Frontal cortex (tissue), 4 donors: ENCODE data around the gene TESK2. TPM values are rescaled to one million over a fixed set of nuclear protein-coding genes. Genes with fewer than 3 reads are reported as not detected.

ENCODE experiments used
- DNase-seq, 2 donors: peaks; one replicate each; pipeline ENCODE4 v3.0.0; 2012; ENCODE audit warnings: low spot score in 2 of 2
- FAIRE-seq: peaks from 2 replicates; lab custom pipeline; 2012; peaks lifted over from hg19 to GRCh38; lab: Jason Lieb, UNC
- total RNA-seq: library from RNA; depleted of rRNA; stranded (reverse); fragments of >200 nt; gene quantifications from one replicate; pipeline ENCODE4 v1.2.3, GENCODE V29; 2014
- donor health status: control.
- donor health status: control.
- donor health status: control.

Gene TESK2
- total RNA-seq, 1 donor from 2014 or later: 0.82 TPM

DNA sequence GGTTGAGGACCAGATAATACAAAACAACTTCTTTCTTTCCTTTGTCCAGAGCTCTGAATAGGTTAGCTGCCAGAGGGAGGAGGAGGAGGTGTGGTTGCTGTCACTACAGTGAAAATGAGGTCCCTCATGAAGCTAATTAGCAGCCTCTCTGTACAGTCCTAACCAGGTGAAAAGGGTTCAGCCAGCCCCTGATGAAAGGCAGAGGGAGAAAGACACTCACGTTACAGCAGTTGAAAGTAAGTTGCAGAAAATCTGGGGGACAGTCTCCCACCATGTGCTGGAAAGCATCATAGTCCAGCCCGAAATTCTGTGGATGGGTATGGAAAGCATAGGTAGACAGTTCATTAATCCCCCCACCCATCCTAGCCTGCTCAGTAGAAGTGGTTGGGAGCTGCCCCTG, 144.5 kb downstream of the TESK2 start:
- no peak for FAIRE-seq
- DNase-seq: no peak

DNA sequence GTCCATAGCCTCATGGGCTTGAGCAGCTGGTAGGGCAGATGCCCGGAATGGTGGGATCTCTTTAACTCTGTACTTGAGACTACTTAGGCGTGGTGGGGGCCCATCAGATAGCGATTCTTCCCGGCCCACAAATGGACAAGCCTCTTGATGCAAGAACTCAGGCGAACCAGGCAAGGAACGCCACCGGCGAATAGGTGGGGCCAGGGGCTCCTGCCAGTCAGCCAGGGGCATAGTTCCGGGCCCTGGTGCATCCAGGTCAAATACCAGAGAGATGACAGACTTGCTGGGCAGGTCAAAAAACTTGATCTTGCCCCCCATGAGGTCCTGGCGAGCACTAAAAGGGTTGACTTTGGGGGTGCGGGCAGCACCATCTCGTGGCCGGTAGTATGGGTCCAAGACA, 145.9 kb downstream of the TESK2 start:
- FAIRE-seq (no peak), DNase-seq (no peak)

DNA sequence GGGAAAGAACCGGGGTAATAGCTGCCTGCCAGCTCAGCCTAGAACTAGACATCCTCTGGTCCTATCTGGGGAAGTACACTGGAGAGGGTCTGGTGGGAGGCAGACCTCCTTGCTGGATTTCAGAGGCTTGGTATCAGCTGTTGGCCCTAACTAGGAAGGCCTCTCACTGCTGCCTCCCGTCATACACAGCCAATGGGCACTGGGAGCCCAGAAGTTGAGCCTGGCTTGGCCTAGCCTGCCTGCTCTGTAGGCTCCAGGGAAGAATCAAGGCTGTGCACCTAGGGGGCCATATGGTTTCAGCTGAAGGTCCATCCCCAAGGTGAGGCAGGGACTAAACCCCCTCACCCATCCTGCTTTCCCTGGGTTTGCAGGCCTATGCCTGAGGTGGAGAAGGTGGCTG, 146.5 kb downstream of the TESK2 start:
- FAIRE-seq (no peak), DNase-seq (no peak)

DNA sequence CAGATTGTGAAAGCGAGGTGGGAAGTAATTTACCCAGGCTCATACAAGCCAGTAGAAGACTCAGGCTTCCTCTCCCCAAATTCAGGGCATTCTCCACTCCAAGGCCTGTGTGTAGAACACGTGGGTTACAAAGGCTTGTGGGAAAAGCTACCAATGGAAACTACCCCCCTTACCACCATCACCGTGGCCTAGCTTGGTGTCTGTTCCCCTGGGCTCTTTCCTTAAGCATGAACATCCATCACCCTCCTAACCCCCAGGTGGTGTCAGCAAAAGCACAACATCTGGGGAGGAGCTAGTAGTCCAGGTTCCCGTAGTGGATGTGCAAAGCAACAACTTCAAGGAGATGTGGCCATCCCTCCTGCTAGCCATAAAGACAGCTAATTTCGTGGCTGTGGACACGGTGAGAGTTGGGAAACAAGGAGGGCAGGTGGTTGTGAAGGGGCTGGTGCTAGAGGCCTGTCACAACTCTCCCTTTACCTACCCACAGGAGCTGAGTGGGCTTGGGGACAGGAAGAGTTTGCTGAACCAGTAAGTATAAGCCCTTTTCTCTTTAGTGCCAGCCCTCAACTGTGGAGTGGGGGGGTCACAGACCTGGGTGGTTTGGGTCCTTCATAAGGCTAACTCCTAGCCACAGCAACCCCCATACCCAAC, 150.0 kb downstream of the TESK2 start:
- FAIRE-seq (no peak), DNase-seq (no peak)

DNA sequence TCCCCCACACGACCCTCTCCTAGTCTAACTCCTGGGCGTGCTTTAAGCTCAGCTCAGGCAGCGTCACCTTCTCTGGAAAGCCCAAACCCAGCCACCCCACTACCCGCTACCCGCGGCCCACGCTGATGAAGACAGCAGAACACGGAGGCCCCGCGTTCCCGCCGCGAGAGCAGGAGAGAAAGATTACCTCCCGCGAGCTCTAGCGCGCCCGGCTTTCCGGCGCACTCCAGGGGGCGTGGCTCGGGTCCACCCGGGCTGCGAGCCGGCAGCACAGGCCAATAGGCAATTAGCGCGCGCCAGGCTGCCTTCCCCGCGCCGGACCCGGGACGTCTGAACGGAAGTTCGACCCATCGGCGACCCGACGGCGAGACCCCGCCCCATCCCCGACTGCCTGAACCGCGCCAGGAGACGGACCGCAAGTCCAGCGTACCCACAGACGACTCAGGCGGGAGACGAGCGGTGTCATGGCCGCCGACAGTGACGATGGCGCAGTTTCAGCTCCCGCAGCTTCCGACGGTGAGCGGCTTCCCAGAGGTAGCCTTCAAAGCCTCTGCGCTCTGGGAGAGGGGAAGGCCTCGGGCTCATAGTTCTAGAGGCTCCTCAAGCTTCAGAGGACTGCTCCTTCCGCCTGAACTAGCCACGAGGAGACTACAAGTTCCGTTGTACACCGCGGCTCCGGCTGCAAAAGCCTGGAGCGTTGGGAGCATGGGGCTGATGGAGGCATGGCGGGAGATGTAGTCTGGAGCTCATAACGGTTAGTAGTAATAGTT, 151.0 kb downstream of the TESK2 start, which contains the start of the genes MUTYH and TOE1:
TSS of gene MUTYH (minus strand) at position 652 of the 770 bp plus-strand sequence. CDS start 5,935 bp downstream, outside the sequence.
TSS of gene TOE1 (plus strand) at position 382 of the 770 bp plus-strand sequence. CDS start at position 465, 83 bp downstream.
- FAIRE-seq (no peak), DNase-seq (peak; percentile 75 to 87)

DNA sequence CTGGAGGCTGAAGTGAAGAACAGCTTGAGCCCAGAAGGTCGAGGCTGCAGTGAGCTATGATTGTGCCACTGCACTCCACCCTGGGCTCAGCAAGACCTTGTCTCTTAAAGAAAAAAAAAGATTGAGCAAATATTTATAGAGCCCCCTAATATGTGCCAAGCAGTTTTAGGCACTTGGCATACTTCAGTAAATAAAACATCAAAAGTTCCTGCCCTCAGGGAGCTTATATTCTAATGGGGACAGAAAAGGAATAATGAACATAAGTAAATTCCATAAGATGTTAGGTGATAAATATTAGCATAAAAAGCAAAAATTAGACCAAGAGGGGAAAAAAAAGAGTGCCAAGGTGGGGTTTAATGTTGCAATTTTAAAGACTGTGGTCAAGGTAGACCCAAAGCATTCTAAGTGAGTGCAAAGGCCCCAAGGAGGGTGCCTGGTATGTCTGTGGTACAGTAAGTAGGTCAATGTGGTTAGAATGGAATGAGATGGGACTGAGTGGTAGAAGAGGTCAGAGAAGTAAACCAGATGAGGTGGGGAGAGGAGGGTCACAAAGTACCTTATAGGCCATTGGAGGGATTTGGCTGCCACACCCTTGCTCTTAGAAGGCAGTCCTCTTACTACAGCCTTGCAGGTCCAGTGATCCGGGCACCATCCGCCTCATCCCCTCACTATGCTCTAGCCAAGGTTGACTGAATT, 153.2 kb downstream of the TESK2 start:
- no peak for FAIRE-seq
- no peak for DNase-seq

DNA sequence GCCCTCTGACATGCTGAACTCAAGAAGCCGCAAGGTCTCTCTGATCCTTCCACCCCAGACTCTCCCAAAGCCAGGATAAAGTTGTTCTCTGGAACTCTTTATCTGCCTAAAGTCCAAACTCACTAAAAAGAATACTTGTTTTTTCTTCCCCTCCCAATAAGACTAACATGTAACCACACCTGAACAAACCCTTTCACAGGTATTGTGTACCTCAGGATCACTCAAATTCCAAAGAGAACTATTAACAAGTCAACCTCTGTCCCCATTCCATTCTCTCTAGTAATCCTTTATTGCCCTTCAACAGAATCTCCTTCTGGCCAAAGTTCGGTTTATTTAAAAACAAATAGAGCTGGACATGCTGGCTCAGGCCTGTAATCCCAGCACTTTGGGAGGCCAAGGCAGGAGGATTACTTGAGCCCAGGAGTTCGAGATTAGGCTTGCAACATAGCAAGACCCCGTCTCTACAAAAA, 155.1 kb downstream of the TESK2 start:
- FAIRE-seq (no peak), DNase-seq (no peak)

DNA sequence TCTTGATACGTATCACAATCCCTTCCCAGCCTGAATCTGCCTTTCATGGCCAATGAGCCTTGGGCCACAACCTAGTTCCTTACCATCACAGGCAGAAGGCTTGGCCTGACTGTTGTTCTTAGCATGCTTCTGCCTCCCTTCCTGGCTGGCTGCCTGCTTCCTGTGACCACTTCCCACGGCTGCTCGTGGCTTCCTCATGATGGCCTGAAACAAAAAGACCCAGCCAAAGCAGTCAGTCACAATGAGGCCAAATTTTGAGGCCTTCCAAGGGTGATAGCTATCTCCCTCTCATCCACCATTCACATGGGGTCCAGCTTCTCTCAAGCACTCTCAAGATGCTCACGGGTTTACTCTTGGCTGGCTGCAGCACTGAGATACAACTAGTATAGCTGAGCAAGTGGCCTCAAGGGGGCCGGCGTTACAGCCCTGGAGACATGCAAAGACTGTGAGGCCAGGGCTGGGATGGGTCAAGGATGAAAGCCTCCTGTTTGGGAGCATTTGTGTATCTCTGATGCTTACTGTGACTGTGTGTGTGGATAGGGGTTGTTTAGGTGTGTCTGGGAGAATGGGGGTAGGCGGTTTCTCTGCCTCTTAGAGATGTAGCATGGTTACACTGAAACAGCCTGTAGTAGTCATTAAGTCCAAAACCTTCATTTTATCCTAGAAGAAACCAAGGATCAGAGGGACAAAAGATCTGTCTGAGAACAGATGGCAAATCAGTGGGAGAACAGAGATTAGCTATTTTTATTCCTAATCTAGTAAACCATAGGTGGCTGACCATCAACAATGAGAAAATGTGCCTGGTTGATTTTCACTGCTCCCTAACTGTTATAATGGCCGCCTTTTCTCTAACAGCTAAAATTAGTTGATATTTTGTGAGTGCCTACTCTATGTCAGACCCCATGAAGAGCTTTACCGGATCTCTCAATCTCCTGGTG, 156.4 kb downstream of the TESK2 start:
- FAIRE-seq: no peak

DNA sequence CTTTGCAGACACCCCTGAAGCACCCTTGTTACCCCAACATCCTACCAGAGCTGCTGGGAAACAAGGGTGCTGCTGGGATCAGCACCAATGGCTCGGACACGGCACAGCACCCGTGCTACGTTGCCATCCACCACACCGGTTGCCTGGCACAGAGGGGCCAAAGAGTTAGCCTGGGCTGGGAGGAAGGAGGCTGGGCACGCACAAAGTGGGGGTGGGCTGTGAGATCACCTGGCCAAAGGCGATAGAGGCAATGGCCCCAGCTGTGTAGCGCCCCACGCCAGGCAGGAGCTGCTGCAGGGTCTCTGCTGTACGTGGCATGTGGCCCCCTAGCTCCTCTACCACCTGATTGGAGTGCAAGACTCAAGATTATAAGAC, 158.6 kb downstream of the TESK2 start:
- DNase-seq (no peak), FAIRE-seq (no peak)

More for the DNA sequence above, 156.4 kb downstream of the TESK2 start:
- no peak for DNase-seq

DNA sequence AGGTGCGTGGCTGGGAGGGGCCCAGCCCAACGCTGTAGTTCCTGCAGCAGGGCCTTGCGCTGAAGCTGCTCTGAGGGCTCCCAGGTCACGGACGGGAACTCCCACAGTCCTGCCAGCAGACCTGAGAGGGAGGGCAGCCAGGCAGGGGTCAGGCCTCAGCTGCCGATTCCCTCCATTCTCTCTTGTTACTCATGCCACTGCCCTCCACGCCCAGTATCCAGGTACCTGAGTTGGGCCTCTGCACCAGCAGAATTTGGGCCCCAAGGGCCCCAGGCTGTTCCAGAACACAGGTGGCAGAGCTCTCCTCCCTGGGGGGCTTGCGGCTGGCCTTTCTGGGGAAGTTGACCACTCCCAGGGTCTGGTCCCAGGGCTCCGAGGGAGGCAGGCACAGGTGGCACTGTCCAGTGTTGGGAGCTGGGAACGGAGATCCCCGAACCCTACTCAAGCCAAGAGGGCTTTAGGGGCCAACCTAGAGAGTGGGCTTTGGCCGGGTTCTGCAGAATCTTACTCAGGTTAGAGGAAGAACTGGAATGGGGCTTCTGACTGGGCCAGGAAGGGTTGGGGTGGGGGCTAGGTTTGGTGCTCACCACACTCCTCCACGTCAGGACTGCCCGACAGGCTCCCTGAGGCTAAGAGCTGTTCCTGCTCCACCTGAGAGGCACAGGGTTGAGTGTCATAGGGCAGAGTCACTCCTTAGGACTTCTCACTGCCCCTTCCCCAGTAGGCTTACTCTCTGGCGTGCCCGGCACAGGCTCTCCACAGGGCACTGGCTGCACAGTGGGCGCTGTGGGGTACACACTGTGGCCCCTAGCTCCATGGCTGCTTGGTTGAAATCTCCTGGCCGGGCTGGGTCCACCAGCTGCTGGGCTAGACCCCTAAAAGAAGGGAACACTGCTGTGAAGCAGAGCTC, 159.3 kb downstream of the TESK2 start:
- DNase-seq (no peak), FAIRE-seq (no peak)

DNA sequence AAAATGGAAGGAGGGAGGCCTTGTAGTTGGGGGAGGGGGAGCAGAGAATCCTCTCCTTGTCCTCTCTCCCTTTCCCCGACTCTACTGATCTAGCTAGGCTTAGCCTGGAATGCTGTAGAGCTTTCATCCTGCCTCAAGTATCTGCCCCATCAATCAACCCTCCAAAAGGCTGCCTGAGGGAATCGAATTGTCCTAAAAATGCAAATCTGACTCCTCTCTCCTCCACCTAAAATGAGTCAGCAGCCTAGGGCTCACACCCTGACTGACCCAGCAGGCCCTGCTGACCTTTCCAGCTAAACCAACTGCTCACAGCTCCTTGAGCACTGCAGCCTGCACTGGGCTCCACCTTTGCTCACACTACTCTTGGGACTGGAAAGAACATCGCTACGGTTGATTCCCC, 161.5 kb downstream of the TESK2 start:
- no peak for DNase-seq
- no peak for FAIRE-seq

DNA sequence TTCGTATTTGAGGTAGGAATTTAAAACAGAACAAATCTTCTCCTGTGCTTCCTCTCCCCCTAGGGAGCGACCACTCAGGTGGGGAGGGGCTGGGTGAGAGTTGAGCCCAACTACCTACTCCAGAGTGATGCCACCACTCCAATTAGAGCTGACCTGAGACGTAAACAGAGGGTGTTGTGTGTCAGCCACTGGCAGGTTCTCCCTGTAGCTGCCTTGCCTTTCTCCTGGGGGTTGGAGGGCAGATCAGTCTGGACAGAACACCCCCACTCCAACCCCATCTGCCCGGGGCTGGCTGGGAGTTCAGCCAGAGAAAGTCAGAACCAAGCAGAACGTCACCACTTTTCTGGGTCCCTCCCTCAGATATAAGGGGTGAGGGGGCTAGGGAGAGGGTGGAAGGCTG, 162.3 kb downstream of the TESK2 start:
- no peak for DNase-seq
- no peak for FAIRE-seq

DNA sequence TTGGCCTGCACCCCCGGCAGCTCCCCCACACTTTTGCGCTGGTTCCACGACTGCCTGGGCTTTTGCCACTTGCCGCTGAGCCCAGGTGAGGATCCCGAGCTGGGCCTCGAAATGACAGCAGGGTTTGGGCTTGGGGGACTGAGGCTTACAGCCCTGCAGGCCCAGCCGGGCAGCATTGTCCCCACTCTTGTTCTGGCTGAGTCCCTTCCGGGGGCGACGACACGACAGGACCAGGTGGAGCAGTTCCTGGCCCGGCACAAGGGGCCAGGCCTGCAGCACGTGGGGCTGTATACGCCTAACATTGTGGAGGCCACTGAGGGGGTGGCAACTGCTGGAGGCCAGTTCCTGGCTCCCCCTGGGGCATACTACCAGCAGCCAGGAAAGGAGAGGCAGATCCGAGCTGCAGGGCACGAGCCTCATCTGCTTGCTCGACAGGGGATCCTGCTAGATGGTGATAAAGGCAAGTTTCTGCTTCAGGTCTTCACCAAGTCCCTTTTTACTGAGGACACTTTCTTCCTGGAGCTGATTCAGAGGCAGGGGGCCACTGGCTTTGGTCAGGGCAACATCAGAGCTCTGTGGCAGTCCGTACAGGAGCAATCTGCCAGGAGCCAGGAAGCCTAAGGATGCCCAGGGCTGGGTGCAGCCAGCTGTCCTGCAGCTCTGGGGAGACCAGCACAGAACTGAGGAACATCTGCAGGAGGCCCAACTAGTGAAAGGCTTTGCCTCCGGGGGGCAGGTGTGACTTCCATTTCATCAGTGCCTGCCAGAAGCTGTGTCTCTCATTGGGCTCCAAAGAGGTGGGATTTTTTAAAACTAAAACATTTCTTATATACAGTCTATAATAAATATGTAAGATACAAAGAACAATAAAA, 163.1 kb downstream of the TESK2 start:
- no peak for DNase-seq
- FAIRE-seq: no peak

DNA sequence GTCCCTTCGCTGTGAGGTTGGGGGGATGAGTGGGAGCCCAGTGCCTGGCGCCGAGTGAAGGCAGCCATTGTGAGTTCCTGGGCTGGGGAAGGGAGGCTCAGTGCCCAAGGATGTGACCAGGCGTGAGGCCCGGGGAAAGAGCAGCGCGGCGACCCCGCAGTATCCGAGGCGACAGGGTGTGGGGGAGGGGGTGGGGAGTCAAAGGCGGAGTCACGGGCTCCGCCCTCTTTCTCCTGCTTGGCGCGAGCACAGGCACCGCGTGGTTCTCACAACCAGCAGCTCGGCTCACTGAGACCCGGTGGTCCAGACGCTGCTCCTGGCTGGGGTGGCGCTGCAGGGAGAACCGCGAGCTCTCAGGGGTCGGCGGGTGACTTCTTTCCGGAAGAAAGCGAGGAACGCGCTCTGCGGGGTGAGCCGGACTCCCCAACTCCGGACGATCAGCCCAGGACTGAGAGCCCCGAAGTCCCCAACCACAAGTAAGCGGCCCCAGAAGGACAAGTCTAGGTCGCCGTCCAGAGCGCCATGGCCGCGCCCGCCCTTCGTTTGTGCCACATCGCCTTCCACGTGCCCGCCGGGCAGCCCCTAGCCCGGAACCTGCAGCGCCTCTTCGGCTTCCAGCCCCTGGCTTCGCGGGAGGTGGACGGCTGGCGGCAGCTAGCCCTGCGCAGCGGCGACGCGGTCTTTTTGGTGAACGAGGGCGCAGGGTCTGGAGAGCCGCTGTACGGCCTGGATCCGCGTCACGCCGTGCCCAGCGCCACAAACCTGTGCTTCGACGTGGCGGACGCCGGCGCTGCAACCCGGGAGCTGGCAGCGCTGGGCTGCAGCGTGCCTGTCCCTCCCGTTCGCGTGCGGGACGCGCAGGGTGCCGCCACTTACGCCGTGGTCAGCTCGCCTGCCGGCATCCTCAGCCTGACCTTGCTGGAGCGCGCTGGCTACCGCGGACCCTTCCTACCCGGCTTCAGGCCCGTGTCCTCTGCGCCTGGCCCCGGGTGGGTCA, 164.0 kb downstream of the TESK2 start, which contains the start of gene HPDL:
TSS of gene HPDL (plus strand) at position 269 of the 997 bp plus-strand sequence. CDS start at position 523, 254 bp downstream.
- FAIRE-seq: no peak
- DNase-seq: peak; percentile 77 to 83

DNA sequence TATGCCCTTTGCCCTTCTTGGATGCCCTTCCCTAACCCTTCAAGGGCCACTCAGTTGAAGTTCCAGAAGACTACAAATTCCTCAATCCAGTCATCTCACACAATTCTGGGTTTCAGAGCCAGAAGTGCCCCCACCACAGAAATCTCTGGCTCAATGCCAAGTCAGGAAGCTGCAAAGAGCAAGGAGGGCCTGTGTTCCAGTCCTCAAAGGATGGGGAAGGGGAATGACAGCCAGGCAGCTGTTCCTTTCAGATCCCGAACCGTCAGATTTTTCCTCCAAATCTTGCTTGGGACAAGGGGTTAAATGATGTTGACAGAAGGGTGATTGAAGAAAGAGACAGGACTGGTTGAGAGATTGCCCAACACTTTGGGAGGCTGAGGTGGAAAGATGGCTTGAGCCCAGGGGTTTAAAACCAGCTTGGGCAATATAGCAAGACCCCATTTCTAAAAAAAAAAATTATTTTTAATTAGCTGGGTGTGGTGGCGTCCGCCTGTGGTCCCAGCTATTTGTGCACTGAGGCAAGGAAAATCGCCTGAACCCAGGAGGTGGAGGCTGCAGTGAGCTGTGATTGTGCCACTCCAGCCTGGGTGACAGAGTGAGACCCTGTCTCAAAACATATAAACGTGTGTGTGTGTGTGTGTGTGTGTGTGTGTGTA, 165.0 kb downstream of the TESK2 start:
- FAIRE-seq (no peak), DNase-seq (no peak)
